HG03064 (cell line): ENCODE data around the gene FURIN.
A peak's percentile ranks its signal among the peaks of the same experiment; 100 is the strongest.
"Not testable (repeated sequence)": the region's sequence is repeated elsewhere in the genome, so short reads cannot be mapped to it uniquely, and the experiment has no call there.

Experiments
- ATAC-seq: cut with Tn5 transposase; IDR thresholded peaks from one replicate; pipeline ENCODE4 v1.9.1; 2021; ENCODE audit warnings: low read depth; ENCODE audit not compliant: unreplicated experiment

Gene FURIN

DNA sequence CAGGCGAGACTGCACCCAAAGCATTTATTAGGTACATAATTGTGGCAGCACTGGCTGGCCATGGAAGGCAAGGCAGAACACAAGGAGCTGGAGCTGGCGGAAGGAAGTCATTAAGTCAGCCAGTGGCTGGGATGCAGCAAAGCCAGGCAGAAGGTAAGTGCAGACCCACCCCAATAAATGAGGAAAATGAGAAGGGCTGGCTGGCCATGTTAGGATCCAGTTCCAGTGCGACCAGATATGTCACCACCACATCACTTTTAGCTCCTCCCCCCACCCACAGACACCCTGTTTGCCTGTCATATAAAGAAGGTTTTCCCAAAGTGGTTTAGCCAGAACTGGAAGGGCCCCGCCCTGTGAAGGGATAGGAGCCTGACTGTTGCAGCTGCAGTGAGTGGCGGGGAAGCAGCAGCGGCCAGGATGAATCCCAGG is at the start of gene FURIN:
FURIN (plus strand) TSS at position 328 of the 429 bp plus-strand sequence. CDS start 7,153 bp downstream, outside the sequence.
- no peak for ATAC-seq

DNA sequence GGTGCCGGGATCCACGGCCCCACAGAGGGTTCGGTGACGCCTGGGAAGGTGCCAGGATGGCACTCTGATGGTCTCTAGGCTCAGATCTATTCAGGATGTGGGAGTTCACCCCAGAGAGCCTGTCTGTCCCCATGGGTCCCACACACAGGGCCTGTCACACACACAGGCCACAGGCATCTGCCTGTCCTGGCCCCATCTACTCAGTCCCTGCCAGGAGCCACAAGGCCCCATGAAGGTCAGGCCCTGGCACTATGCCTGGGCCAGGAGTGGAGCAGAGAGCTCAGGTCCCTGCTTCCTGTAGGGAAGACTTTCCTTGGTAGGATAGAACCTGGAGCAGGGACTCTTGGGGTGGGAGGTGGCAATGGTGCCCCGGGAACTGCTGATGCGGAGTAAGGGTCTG is 49.0 kb upstream of the FURIN start:
- ATAC-seq = no peak

DNA sequence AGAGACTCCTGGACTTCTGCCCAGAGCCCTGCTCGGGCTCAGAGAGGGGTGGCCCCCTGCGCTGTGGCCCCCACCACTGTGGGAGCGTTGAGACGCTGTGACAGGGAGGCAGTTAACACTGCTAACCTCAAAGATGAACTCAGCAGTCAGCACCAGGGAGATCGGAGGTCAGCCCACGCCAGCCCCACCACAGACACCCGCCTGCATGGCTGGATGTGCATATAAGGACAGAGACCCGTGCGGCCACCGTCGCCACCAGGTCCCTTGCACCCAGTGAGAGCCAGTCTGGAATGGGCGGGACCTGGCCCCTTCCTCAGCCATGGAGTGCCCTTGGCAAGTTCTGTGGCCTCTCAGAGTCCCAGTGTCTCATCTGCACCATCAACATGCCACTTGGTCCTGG is 48.5 kb upstream of the FURIN start:
- no peak for ATAC-seq

DNA sequence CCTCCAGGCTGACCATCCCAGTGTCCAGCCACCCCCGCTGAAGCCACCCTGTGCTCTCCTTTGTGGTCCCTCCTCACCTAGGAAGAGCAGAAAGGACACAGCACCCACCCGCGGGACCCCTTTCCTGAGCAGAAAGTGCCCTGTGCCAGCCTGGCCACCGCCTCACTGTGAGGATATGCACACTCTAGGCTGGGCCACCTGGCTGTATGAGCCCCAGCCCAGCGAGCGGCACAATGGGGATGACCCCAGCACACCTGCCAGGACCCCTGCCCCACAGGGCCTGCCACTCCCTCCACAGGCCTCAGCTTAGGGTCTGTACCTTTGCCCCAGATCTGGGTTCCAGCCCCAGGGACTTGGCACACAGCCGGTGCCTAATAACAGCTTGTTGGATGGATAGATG is 47.9 kb upstream of the FURIN start:
- ATAC-seq = no peak

DNA sequence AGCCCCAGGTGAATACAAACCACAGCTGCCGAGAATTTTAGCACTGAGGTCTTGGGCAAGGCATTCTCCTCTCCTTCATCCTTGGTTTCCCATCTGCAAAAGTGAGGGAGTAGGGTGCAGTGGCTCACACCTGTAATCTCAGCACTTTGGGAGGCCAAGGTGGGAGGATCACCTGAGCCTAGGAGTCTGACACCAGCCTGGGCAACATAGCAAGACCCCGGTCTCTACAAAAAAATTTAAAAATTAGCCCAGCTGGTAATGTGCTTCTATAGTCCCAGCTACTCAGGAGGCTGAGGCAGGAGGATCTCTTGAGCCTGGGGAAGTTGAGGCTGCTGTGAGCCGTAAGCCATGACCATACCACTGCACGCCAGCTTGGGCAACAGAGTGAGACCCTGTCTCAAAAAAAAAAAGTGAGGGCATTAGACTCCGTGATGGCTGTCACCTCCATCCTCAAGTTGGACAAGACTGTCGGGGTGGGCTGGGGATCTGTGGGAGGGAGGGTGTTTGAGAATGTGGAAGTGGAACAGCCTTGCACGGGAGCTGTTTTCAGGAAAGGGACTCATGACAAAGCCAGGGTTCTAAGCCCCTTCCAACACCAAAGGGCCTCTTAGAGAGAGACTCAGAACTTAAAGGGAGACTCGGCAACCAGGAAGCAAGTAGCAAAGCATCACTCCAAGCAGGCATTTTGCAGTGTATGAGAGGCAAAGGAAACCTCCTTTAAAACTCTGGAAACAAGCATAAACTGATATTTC is 46.0 kb upstream of the FURIN start:
- no peak for ATAC-seq

DNA sequence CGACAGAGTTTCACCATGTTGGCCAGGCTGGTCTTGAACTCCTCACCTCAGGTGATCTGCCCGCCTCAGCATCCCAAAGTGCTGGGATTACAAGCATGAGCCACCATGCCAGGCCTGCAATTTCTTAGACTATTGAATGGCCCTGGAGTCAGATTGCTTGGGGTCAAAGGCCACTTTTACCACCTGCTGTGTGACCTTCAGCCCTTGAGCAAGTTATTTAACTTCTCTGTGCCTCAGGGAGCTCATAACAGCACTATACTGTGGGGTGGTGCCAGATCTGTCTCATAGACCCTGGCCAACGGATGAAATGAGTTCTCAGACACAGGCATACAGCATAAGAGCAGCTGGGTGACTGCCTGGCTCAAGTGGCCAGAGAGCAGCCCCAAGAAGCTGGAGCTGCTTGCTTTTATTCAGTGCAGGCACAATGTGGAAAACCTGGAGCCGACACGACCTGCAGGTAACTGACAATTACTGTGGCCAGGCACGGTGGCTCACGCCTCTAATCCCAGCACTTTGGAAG is 44.9 kb upstream of the FURIN start:
- no peak for ATAC-seq

DNA sequence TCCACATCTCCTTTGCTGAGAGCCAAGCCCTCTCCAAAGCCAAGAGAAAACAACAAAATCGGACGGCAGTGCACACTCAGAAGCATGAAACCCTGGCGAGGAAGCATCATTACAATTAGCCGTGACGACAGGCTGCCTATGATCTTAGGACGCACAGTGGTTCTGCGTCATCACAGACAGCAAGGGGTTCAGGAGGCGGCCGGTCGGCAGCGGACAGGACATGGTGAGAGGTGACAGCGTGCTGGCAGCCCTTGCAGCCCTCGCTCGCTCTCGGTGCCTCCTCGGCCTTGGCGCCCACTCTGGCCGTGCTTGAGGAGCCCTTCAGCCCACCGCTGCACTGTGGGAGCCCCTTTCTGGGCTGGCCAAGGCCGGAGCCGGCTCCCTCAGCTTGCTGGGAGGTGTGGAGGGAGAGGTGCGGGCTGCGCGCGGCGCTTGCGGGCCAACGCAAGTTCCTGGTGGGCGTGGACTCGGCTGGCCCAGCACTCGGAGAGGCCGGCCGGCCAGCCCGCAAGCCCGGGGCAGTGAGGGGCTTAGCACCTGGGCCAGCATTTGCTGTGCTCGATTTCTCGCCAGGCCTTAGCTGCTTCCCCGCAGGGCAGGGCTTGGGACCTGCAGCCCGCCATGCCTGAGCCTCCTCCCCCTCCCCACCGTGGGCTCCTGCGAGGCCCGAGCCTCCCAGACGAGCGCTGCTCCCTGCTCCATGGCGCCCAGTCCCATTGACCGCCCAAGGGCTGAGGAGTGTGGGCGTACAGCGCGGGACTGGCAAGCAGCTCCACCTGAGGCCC is 43.1 kb upstream of the FURIN start:
- ATAC-seq = not testable (repeated sequence)

DNA sequence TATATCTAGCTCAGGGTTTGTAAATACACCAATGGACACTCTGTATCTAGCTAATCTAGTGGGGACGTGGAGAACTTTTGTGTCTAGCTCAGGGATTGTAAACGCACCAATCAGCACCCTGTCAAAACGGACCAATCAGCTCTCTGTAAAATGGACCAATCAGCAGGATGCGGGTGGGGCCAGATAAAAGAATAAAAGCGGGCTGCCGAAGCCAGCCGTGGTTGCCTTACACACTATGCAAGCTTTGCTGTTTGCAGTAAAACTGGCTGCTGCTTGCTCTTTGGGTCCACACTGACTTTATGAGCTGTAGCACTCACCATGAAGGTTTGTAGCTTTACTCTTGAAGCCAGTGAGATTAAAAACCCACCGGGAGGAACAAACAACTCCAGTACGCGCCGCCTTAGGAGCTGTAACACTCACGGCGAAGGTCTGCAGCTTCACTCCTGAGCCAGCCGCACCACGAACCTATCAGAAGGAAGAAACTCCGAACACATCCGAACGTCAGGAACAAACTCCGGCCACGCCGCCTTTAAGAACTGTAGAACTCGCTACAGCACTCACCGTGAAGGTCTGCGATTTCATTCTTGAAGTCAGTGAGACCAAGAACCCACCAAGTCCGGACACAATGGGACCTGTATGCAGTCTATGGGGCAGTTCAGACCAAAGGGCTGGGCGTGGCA is 42.0 kb upstream of the FURIN start:
- not testable (repeated sequence) for ATAC-seq

DNA sequence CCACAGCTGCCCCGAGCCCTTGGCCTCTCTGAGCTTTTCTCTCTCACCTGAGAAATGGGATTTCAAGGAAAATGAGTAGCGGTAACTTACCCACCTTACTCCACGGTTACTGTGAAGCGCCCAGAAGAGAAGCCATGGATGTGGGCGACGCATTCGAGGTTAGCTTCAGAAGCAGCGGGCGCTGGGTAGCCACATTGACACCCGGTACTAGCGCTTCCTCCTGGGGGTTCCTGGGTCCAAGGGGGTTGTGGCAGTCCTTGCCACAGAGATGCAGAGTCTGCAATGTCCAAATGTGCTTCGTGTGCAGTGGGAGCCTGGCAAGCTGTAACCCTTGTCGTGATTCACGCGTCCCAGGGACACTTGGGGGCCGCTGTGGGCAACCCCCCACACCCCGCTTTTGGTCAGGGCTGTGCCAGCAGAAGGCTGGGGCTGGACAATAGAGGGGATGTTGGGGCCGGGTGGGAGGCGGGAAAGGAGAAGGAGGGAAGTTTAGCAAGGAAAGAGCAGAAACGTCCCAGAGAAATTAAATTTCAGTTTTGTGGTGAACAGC is 41.4 kb upstream of the FURIN start:
- ATAC-seq = no peak

DNA sequence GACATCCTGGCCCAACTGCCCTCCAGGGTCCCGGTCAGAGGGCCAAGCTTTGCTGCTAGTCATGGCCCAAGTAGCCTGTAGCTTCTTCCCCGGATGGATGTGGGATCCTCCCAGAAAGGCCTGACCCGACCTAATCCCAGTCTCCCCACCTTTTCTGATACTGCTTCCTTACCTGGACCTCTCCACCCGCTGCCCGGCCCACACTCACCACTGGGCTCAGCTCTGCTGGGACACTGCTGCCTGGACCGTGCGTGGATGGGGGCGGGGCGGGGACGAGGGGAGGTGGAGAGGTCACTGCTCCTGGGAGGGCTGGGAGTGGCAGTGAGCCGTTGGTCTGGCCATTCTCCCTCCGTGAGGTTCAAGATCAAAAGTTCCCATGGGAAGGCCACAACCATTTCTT is 40.3 kb upstream of the FURIN start:
- no peak for ATAC-seq

DNA sequence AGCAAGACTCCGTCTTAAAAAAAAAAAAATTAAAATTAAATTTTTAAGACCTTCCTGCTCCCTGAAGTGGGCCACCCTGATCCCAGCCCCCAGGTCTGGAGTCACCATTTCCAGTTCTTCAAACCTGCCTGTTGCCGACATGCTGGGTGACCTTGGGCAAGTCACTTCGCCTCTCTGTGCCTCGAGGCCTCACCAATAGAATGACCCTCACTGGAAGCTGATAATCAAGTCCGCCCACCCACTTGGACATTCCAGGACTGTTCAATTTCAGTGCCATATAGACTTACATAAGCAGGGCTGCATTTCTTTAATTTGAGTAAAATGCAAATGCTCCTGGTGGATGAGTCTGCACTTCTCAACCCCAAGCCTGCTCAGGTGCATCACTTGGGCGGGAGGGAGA is 39.3 kb upstream of the FURIN start:
- no peak for ATAC-seq

DNA sequence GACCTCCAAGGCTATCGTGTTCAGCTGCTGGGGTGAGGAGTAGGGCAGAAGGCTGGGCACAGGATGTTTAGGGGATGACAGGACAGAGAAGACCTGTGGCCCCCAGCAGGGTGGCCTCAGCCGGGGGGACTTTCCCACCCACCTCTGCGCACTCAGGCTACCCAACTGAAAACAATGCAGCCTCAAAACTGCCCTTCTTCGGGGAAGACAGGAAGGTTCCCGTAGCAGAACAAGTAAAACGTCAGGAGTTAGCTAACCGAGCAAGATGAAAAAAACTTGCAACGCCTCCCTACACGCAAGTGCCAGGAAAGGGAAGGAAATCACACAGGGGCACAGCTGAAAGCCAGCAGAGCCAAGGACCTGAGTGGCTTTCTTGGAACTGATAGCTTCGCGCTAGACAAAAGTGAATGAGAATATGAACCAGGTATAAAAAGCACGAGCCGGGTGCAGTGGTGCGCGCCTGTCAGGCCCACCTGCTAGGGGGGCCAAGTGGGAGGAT is 38.4 kb upstream of the FURIN start:
- ATAC-seq = no peak

DNA sequence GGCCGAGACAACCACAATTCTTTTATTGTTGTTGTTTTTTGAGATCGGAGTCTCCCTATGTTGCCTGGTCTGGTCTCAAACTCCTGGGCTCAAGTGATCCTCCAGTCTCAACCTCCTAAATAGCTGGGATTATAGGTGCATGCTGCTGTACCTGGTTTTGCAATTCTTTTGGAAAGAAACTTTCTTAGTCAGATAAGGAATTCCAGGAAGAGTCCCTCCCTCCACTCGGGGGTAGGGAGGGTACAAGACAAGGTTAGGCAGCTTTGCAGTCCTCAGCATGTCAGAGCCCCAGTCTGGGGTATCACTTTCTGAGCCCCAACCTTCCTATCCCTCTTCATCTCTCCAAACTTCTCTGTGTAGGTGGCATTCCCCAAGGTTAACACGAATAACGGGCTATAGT is 33.8 kb upstream of the FURIN start:
- ATAC-seq = no peak

DNA sequence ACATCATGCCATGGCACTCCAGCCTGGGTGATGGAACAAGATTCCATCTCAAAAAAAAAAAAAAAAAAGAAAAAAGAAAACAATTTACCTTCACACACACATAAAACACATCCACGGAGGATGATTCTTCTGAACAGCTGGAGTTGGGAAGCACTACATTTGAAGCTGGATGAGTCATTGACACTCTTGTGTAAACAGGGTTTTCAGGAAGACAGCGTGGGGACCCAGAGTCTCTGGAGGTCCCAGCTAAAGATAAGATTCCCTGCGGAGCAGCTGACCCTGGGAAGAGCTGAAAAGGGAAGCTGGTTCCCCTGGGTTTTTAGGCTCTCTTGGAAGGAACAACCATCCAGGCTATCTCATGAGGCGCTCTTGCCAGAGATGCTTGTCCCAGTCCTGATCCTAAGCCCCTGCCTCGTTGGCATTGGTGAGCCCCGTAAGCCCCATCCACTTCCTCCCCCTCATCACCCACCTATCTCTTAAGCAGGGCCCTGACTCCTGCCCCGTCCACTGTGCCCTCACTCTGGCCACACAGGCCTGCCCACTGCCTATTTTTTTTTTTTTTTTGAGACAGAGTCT is 32.0 kb upstream of the FURIN start:
- no peak for ATAC-seq

DNA sequence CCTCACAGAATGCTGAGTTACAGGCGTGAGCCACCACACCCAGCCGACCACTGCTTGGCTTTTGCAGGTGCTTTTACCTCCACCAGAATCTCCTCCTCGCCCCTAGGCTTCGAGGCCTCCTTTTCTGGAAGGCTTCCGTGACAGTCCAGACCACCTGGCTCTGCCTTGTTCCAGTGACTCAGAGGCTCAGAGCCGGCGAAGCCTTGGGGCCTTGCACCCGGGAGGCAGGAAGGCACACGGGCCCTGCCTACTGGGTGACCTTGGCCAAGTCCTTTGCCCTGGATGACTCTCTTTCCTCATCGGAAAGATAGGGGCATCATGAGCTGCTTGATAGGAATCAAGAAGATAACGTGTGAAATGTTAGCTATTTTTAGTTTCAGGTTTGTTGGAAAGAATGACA is 31.3 kb upstream of the FURIN start:
- ATAC-seq = no peak

DNA sequence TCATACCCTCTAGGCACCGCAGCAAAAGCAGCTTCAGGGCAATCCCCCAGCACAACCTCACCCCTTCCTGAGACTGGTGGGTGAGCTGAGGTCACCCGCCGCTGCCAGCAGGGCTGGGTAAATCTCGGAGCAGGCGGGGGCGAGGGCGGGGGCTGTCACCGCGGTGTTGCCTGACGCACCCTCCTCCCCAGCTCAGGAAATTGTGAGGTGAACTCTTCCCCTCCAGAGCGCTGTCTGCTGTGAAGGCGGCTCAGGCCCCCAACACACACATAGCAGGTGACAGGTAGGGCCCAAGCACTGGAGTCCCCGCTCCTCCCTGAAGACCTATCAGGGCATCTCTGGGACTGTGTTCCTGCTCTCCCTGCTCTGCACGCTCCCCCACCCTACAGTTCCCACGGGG is 30.2 kb upstream of the FURIN start:
- no peak for ATAC-seq

DNA sequence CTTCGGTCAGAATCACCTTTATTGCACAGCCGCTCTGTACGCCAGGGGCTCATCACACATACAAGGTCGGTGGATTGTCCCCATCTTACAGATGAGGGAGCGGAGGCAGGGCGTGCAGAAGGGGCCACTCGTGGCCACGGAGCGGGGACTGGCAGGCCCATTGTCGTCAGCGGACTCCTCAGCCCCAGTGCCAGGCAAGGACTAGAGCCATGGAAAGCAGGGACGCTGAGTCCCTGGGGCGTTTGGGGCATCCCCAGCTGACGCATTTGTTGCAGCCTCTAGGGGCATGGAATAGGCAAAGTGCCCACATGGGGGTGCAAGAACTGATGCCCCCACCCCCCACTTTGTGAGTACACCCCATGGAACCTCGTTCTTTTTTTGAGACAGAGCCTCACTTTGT is 29.8 kb upstream of the FURIN start:
- ATAC-seq = no peak

DNA sequence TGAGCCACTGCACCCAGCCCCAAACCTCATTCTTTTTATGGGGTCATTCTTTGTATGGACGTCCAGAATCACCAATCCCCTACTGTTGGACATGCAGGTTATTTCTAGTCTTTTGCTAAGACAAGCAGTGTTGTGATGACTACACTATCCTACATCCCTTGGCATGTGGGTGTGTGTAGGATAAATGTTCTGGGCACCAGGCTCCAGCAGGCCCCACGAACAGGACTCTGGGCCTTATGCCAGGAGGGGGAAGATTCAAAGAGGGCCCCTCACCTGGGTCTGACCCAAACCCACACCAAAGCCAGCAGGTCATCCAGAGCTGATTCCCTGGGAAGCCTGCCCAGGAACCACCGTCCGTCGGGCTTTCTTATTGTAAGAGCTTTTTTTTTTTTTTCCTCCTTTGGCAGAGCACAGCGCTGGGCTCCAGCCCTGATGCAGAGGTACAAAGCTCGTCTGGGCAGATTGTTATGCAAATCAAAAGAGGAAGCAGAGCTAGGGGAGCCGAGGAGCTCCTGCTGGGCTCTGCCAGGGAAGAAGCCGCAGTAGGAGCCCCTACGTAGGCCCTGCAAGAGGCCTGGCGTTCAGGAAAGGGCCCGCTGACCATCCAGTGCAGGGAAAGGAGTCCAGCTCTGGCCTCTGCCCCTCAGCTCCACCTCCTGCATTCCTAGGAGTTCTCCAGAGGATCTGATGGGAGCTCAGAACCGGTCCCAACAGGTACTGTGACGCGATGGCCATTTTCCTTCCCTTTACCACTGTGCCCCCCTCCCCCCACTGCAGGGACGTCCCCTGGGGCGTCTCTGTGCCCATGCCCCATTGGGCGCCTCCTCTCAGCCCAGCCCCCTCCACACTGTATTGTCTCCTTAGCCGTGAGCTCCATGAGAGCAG is 29.0 kb upstream of the FURIN start:
- ATAC-seq = peak; percentile 95

DNA sequence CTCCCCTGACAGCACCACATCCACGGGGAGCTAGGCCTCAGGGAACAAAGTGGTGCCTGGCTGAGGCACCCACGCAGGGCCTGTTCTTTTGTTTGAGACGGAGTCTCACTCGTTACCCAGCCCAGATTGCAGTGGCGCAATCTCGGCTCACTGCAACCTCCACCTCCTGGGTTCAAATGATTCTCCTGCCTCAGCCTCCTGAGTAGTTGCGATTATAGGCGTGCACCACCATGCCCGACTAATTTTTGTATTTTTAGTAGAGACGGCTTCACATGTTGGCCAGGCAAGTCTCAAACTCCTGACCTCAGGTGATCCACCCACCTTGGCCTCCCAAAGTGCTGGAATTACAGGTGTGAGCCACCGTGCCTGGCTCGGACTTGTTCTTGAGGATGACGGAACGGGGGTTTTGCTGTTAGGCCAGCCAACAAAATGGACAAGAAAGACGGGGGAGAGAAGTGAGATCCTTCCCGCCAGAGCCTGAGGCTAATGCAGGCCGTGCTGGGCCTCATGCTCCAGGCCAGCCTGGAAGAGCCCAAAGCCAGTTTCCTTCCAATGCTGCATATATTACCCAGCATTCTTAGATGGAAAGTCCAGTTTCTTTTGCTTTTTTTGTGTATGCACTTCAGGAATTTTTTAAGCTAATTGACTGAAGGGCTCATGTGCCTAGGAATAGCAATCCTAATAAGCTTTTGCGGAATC is 28.1 kb upstream of the FURIN start:
- no peak for ATAC-seq
